ENCODE measurements around the gene BET1L.
"Not testable (repeated sequence)": the region's sequence is repeated elsewhere in the genome, so short reads cannot be mapped to it uniquely, and the experiment has no call there.

BET1L gene

DNA sequence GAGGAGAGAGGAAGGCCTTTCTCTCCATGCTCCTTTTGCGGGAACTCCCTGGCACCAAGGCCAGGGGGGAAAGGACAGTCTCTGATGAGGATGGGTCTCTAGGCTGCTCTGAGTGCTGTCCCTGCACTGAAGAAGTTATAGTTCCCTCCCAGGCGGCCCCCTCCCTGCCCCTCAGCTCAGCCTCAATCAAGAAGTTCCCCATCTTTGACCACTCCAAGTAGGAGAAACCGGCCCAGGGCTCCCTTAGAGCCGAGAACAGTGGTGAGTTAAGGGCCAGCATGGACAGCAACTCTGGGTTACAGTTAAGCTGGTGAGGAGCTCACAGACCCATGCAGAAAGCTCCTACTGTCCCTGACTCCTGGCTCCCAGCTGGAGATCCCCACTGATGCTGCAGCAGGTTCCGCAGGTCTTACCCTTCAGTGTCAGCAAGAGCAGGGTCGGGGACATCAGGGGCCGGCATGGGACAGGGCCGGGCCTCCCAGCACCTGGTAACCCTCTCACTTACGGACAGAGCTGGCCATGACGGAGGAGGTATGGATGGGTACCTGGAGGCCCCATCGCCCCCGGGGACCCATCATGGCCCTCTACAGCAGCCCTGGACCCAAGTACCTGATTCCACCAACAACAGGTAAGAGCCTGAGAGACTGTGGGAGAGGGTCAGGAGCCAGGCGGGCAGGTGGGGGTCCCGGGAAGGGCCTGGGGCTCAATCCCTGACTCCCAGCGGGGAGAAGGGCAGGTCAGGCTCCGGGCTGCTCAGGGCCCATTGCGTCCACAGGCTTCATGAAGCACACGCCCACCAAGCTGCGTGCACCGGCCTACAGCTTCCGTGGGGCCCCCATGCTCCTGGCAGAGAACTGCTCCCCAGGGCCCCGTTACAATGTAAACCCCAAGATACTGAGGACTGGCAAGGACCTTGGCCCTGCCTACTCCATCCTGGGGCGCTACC is 10.1 kb downstream of the BET1L start:
- FAIRE-seq, result no peak
- DNase-seq (ENCODE audit: low spot score), result no peak

DNA sequence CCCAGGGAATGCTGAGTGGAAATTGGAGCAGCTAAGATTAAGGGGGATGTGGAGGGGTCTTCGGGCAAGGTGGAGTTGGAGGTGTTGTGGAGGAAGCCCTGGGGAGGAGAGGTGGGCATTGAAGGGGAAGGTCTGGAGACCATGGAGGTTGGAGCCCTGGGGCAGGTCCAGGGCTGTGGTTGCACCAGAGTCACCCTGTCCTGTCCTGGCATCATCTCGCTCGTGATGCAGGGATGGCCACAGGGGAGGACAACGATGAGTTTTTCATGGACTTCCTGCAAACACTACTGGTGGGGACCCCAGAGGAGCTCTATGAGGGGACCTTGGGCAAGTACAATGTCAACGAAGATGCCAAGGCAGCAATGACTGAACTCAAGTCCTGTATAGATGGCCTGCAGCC is 13.7 kb downstream of the BET1L start:
- FAIRE-seq; DNase-seq (ENCODE audit: low spot score): not testable (repeated sequence)

DNA sequence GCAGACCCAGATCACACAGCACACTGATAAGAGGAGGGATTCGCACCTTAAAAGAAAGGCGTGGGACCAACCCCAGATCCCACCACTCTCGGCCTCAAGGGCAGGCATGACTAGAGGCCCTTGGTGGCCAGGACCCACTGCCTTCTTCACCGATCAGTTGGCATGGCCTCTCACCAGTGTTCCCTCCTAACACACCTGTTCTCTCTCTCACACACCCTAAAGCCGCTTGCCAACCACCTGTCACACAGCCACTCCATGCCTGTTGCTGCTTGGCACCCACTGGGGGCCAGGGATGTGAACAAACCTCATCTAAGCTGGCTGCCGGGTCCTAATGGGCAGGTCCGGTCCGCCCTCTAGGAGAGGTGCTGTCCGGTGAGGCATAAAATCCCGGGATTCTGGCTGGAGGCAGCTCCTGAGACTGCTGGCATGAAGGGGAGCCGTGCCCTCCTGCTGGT is 14.5 kb downstream of the BET1L start, which contains the start of gene SCGB1C1:
SCGB1C1 (plus strand) TSS at position 405 of the 455 bp plus-strand sequence; CDS start at position 427, 22 bp downstream.
- DNase-seq (ENCODE audit: low spot score); FAIRE-seq: not testable (repeated sequence)

- not testable (repeated sequence) for DNase-seq (ENCODE audit: low spot score); FAIRE-seq
Observed at GRCh38 chr11:191490-192478, 15.4 kb downstream of the BET1L start.

DNA sequence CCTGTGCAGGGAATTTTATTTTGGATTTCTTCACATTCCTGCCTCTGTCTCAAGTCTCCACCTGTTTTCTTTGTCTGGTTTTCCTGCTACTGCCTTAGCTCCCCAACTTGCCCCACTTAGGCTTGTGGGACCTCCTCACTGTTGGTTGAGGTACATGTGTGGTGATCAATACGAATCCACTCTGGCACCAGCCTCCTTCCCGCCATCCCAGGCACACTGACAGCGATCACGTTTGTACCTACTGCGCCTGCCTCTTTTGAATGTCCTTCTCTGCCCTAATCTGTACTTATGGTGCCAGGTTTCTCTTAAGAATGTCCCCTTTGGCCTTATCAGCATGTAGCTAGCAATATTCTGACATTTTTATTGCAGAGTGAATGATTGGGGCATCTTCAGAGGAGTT is 16.7 kb downstream of the BET1L start:
- DNase-seq (ENCODE audit: low spot score); FAIRE-seq: not testable (repeated sequence)

DNA sequence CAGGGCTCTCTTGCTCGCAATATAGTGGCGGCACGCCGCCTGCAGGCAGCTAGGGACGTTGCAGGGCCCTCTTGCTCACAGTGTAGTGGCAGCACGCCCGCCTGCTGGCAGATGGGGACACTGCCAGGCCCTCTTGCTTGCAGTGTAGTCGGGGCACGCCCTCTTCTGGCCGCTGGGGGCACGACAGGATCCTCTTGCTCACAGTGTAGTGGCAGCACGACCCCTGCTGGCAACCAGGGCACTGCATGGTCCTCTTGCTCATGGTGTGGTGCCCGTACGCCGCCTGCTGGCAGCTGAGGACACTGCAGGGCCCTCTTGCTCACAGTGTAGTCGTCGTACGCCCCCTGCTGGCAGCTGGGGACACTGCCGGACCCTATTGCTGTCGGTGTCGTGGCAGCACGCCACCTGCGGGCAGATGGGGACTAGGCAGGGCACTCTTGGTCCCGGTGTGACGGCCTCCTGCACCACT is 17.3 kb downstream of the BET1L start:
- FAIRE-seq; DNase-seq (ENCODE audit: low spot score): not testable (repeated sequence)

DNA sequence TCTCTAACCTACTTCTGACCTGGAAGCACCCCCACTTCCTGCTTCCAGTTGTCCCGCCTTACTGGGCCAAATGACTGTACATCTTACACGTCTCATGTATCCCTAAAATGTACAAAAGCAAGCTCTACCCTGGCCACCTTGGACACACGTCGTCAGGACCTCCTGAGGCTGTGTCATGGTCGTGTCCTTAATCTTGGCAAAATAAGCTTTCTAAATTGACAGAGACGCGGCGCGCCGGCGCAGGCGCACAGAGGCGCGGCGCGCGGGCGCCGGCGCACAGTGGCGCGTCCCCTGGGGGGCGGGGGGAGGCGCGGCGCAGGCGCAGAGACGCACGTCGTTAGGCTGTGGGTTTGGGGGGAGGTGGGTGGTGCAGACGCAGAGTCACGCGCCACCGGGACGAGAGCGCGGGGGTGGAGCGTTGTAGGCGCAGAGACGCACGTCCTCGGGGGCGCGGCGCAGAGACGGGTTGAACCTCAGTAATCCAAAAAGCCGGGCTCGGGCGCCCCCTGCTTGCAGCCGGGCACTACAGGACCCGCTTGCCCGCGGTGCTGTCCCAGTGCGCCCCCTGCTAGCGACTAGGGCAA is 17.9 kb downstream of the BET1L start:
- DNase-seq (ENCODE audit: low spot score); FAIRE-seq: not testable (repeated sequence)

DNA sequence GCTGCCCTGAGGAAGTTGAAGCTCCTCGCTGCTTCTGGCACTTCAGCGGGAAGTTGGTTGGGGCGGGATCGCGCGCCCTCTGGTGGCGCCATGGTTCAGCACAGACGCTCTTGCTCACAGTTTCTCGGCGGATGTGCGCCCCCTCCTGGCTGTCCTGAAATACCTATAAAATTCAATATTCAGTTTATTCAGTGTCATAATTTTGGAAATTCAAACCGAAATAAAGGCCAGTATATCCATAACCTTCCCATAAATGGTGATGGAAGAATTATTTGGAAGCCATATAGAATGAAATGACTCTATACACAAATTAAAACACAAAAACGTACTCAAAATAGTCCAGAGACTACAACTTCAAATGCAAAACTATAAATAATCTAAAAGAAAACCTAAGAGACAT is 27.0 kb downstream of the BET1L start:
- DNase-seq (ENCODE audit: low spot score); FAIRE-seq: not testable (repeated sequence)
